HCT116 (cell line): ENCODE results near the gene CLEC5A. TPM values are rescaled to one million over a fixed set of nuclear protein-coding genes. Genes with fewer than 3 reads are reported as not detected.

ENCODE experiments used
- ATAC-seq: fragments of 200-7000 bp; cut with Tn5 transposase; 2 replicates; pipeline ENCODE4 v1.9.1; 2020; ENCODE audit warnings: mild to moderate bottlenecking, moderate library complexity
- BruUV-seq: library from RNA; stranded (reverse); fragments of 400-500 nt; replicated peaks from 2 replicates; lab custom pipeline; 2021; lab: Mats Ljungman, UMichigan
- CTCF ChIA-PET: fragments of 300-600 bp; sonication (Branson Sonifier 250); formaldehyde crosslinking; loops from one replicate; lab custom pipeline; 2021; ENCODE audit warnings: antibody characterized with exemption; lab: Charles Lee
- POLR2A ChIA-PET: fragments of 300-600, 350-600 bp; sonication (Branson Sonifier 250); formaldehyde crosslinking; loops from one replicate; lab custom pipeline; 2021; ENCODE audit warnings: antibody characterized with exemption; lab: Charles Lee
- RAD21 ChIA-PET, 2 experiments: fragments of 300-600 bp; sonication (Branson Sonifier 250); formaldehyde crosslinking; loops; one replicate each; lab custom pipeline; 2023; ENCODE audit warnings: low total read pairs in 2 of 2; ENCODE audit not compliant: uncharacterized antibody in 2 of 2, unreplicated experiment in 2 of 2, low non-redundant PET in 1 of 2; lab: Charles Lee
- DNase-seq: peaks from one replicate; pipeline ENCODE4 v3.0.0-alpha.2; 2010; ENCODE audit warnings: low read depth, low spot score
- H2AFZ ChIP-seq: fragments of 200-600 bp; shearing (Covaris generic), sonication (generic); 2 replicates; pipeline ENCODE4 v1.6.1; 2017; ENCODE audit warnings: low read depth, mixed run types, mixed read lengths, antibody characterized with exemption, low read length; ENCODE audit not compliant: poor library complexity, severe bottlenecking
- H3K27ac ChIP-seq: 2 replicates; pipeline ENCODE4 v1.5.1; 2012; ENCODE audit warnings: low read depth, low read length
- H3K27me3 ChIP-seq: fragments of 200-600 bp; sonication (generic); 2 replicates; pipeline ENCODE4 v1.6.1; 2016; ENCODE audit warnings: mixed run types, low read length, mixed read lengths; ENCODE audit not compliant: insufficient read depth
- H3K36me3 ChIP-seq, 2 experiments: fragments of 200-500 bp in 1 of 2; fragments of 200-600 bp in 1 of 2; sonication (Bioruptor generic) in 1 of 2; sonication (generic) in 1 of 2; 2 replicates each; pipeline versions ENCODE4 v1.5.1 to v1.6.1; 2014 to 2016; ENCODE audit warnings: low read length in 2 of 2, inconsistent platforms in 1 of 2, mixed read lengths in 1 of 2, mixed run types in 1 of 2; ENCODE audit not compliant: insufficient read depth in 2 of 2, control insufficient read depth in 1 of 2
- H3K4me1 ChIP-seq, 2 experiments: fragments of 200-600 bp in 1 of 2; sonication (generic) in 1 of 2; 2 replicates each; pipeline versions ENCODE4 v1.5.1 to v1.6.1; 2012 to 2017; ENCODE audit warnings: low read length in 2 of 2, inconsistent platforms in 1 of 2, mild to moderate bottlenecking in 1 of 2, mixed read lengths in 1 of 2, mixed run types in 1 of 2, moderate library complexity in 1 of 2; ENCODE audit not compliant: insufficient read depth in 2 of 2, control insufficient read depth in 1 of 2
- H3K4me2 ChIP-seq: fragments of 200-600 bp; sonication (generic); 2 replicates; pipeline ENCODE4 v1.6.1; 2017; ENCODE audit warnings: mixed run types, low read length, mixed read lengths
- H3K4me3 ChIP-seq, 2 experiments: fragments of 200-600 bp in 1 of 2; sonication (generic) in 1 of 2; replicated peaks in 1 of 2; 2 replicates each; pipeline ENCODE4 v1.5.1; 2011 to 2016; ENCODE audit warnings: low read length in 2 of 2, control low read depth in 1 of 2, low read depth in 1 of 2, mild to moderate bottlenecking in 1 of 2, mixed read lengths in 1 of 2, mixed run types in 1 of 2
- H3K79me2 ChIP-seq: fragments of 200-600 bp; sonication (generic); 2 replicates; pipeline ENCODE4 v1.6.1; 2017; ENCODE audit warnings: mild to moderate bottlenecking, mixed run types, low read length, moderate library complexity, mixed read lengths; ENCODE audit not compliant: insufficient read depth
- H3K9ac ChIP-seq: fragments of 200-600 bp; sonication (generic); 2 replicates; pipeline ENCODE4 v1.6.1; 2016; ENCODE audit warnings: low read length, mixed read lengths
- H3K9me2 ChIP-seq: fragments of 200-600 bp; sonication (generic), shearing (Covaris generic); 2 replicates; pipeline ENCODE4 v1.6.1; 2017; ENCODE audit warnings: mixed run types, mild to moderate bottlenecking, moderate library complexity; ENCODE audit not compliant: insufficient read depth
- H3K9me3 ChIP-seq, 2 experiments: fragments of 200-500 bp in 1 of 2; fragments of 200-600 bp in 1 of 2; sonication (Bioruptor generic) in 1 of 2; sonication (generic) in 1 of 2; 2 replicates each; pipeline ENCODE4 v1.6.1; 2014 to 2017; ENCODE audit warnings: low read length in 2 of 2, mixed read lengths in 2 of 2, inconsistent platforms in 1 of 2, low read depth in 1 of 2, mild to moderate bottlenecking in 1 of 2, mixed run types in 1 of 2, moderate library complexity in 1 of 2; ENCODE audit not compliant: control insufficient read depth in 1 of 2, insufficient read depth in 1 of 2
- H4K20me1 ChIP-seq: fragments of 200-600 bp; sonication (generic), shearing (Covaris generic); 2 replicates; pipeline ENCODE4 v1.6.1; 2017; ENCODE audit warnings: mixed run types, mild to moderate bottlenecking, moderate library complexity; ENCODE audit not compliant: insufficient read depth
- ATF3 ChIP-seq: IDR thresholded peaks from 2 replicates; pipeline ENCODE4 v1.6.1; 2012
- CEBPB ChIP-seq: IDR thresholded peaks from 2 replicates; pipeline ENCODE4 v1.6.1; 2012; ENCODE audit warnings: low read depth
- EGR1 ChIP-seq: IDR thresholded peaks from 2 replicates; pipeline ENCODE4 v1.6.1; 2012; ENCODE audit warnings: low read depth
- ELF1 ChIP-seq: IDR thresholded peaks from 2 replicates; pipeline ENCODE4 v1.6.1; 2012; ENCODE audit warnings: low read depth, borderline replicate concordance
- EZH2 ChIP-seq: fragments of 200-600 bp; sonication (generic); IDR thresholded peaks from 2 replicates; pipeline ENCODE4 v1.6.1; 2017; ENCODE audit warnings: antibody characterized with exemption, mixed run types
- EZH2phosphoT487 ChIP-seq: fragments of 200-600 bp; IDR thresholded peaks from 2 replicates; pipeline ENCODE4 v1.6.1; 2018; ENCODE audit warnings: antibody characterized with exemption, borderline replicate concordance
- FOSL1 ChIP-seq: IDR thresholded peaks from 2 replicates; pipeline ENCODE4 v1.6.1; 2012; ENCODE audit warnings: low read depth
- JUND ChIP-seq: IDR thresholded peaks from 2 replicates; pipeline ENCODE4 v1.6.1; 2012
- RAD21 ChIP-seq: IDR thresholded peaks from 2 replicates; pipeline ENCODE4 v1.6.1; 2012; ENCODE audit warnings: low read depth, mild to moderate bottlenecking
- SIN3A ChIP-seq: IDR thresholded peaks from 2 replicates; pipeline ENCODE4 v1.6.1; 2012; ENCODE audit warnings: low read depth
- SRF ChIP-seq: IDR thresholded peaks from 2 replicates; pipeline ENCODE4 v1.6.1; 2012; ENCODE audit warnings: low read depth
- ZBTB33 ChIP-seq: IDR thresholded peaks from 2 replicates; pipeline ENCODE4 v1.6.1; 2011; ENCODE audit warnings: mild to moderate bottlenecking, low read length, moderate library complexity; ENCODE audit not compliant: insufficient replicate concordance; ENCODE audit errors: extremely low read depth
- intact Hi-C: fragments of 100-400 bp; cut with micrococcal nuclease; formaldehyde crosslinking; loops from 2 replicates; pipeline ENCODE4 v1.10.0; 2022
- total RNA-seq: library from RNA; stranded (reverse); gene quantifications from one replicate; pipeline ENCODE4 v1.2.1, GENCODE V29; 2021; ENCODE audit not compliant: unreplicated experiment
- TF ChIP-seq, protein P1 (sequence below): IDR thresholded peaks from 2 replicates; pipeline ENCODE4 v1.6.1; 2012

The CLEC5A gene
- total RNA-seq, 1 experiment from 2014 or later = 0.32 TPM

DNA sequence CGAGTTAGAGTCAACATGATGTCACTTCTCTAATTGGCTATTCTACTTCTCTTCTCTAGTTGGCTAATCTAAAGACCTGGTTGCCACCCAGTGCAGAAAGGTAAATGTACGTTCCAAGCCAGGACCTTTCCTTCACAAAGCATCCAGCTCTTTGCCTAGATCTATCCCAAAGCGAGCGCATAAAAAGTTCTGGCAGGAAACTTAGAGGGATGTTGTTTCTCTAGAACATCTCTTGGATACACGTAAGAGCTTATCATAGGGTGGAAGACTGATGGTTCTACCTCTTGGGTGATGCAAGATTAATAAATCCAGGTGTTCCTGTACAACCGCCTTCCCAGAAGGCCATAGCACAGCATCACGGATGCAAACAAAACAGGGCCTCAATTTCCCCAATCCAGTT, 26.9 kb upstream of the CLEC5A start, which contains the start of gene TAS2R38 (continued):
- TF ChIP-seq ZBTB33 (no peak), RAD21 (no peak)

DNA sequence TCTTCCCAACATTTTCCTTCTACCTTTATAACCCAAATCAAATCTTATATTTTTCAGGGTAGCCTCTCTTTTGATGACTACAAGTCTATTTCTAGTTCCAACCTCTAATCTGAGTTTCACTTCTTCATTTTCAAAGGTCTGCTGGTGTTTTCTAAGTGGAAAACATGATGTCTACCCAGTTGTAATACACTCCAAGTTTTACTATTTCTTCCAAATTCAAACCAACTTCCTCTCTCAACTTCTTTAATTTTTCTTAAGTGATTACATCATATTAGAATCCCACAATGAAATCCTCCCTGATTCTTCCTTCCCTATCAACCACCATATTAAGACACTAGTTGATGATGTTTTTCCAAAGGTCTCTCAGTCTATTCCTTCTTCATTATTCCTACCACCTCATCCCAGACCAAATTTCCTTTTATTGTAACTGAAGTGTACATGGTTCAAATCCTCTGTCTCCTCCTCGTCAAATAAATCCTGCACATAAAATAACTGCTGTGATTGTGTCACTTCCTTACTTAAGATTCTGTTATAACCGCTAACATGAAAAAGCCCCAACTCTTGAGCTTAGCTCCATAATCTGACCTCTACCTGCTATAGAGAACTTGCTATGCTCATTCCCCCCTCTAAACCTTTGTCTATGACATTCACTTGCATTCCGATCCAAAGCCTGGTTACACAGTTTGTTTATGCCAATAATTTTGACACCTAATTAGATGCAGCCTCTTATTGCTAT, 14.1 kb upstream of the CLEC5A start:
- Histone ChIP-seq H2AFZ (no peak overlapping the region), H3K9ac (no peak overlapping the region)
- POLR2A ChIA-PET = no interaction called here

More for the DNA sequence above, 14.1 kb upstream of the CLEC5A start:
- ChIA-PET CTCF (no interaction called here), RAD21 (no interaction called here)
- intact Hi-C loops = no loop called here
- H3K79me2 ChIP-seq = no peaks in the 10 kb centered on the region
- H3K27me3 ChIP-seq = no peaks in the 10 kb centered on the region
- H3K36me3 ChIP-seq = no peaks in the 10 kb centered on the region
- ATAC-seq (no peak), DNase-seq (no peak)
- TF ChIP-seq EGR1 (no peak), CEBPB (no peak), ELF1 (no peak), EZH2 (no peak), RAD21 (no peak), SRF (no peak), JUND (no peak), EZH2phosphoT487 (no peak), FOSL1 (no peak), SIN3A (no peak), ATF3 (no peak)
- TF ChIP-seq, protein P1, sequence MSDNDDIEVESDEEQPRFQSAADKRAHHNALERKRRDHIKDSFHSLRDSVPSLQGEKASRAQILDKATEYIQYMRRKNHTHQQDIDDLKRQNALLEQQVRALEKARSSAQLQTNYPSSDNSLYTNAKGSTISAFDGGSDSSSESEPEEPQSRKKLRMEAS = no peak
- BruUV-seq = no TSS peak
- no peak overlapping the region for H3K4me2 ChIP-seq
- no peak overlapping the region for H3K4me3 ChIP-seq
- H3K9me3 ChIP-seq = no peaks in the 10 kb centered on the region
- H3K4me1 ChIP-seq = no peaks in the 10 kb centered on the region
- H4K20me1 ChIP-seq = no peaks in the 10 kb centered on the region
- H3K9me2 ChIP-seq = no peaks in the 10 kb centered on the region
- H3K27ac ChIP-seq = no peak overlapping the region
